Gastrocnemius medialis (tissue), 4 donors: ENCODE measurements around the gene HSPBAP1.

Source experiments
- POLR2A ChIP-seq, 2 donors: fragments of 450-650 bp; IDR thresholded peaks; one replicate each; pipeline ENCODE4 v1.6.1; 2017; ENCODE audit warnings: antibody characterized with exemption in 2 of 2, mild to moderate bottlenecking in 2 of 2, moderate library complexity in 2 of 2
- TF ChIP-seq, protein P1 (sequence below), 5 experiments: fragments of 450-650 bp in 3 of 5; fragments of 200-600 bp in 2 of 5; sonication (generic) in 2 of 5; IDR thresholded peaks in 4 of 5; conservative IDR thresholded peaks in 1 of 5; 1 replicate in 4 of 5; 2 replicates in 1 of 5; pipeline ENCODE4 v1.5.1; 2016 to 2019; ENCODE audit warnings: antibody characterized with exemption in 5 of 5, mild to moderate bottlenecking in 3 of 5, moderate library complexity in 3 of 5

DNA sequence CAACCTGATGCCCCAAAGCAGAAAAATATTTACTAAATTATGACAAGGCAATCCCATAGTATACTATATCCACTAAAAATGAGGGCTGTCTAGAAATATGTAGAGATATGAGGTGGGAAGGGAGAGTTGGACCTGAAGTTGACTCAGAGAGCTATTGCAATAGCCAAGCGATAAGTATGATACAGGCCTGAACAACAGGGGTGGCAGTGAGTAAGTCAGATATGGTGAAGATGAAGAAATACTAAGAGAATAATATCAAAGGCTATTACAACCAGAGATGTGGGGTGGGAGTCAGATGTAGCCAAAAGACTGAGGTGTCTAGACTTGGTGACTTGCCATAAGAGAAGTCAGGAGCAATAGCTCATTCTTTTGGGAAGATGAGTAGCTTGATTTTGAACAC is 9.2 kb downstream of the HSPBAP1 start:
- TF ChIP-seq, protein P1, sequence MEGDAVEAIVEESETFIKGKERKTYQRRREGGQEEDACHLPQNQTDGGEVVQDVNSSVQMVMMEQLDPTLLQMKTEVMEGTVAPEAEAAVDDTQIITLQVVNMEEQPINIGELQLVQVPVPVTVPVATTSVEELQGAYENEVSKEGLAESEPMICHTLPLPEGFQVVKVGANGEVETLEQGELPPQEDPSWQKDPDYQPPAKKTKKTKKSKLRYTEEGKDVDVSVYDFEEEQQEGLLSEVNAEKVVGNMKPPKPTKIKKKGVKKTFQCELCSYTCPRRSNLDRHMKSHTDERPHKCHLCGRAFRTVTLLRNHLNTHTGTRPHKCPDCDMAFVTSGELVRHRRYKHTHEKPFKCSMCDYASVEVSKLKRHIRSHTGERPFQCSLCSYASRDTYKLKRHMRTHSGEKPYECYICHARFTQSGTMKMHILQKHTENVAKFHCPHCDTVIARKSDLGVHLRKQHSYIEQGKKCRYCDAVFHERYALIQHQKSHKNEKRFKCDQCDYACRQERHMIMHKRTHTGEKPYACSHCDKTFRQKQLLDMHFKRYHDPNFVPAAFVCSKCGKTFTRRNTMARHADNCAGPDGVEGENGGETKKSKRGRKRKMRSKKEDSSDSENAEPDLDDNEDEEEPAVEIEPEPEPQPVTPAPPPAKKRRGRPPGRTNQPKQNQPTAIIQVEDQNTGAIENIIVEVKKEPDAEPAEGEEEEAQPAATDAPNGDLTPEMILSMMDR (IDR thresholded peaks at IDR 0.05 in 4 of 5, conservative IDR thresholded peaks at IDR 0.05 in 1 of 5): no peak
- TF ChIP-seq POLR2A (IDR thresholded peaks at IDR 0.05): no peak
